Measurements from ENCODE around the gene ZNF256. TPM values are rescaled to one million over a fixed set of nuclear protein-coding genes. Genes with fewer than 3 reads are reported as not detected.
"Not testable (repeated sequence)": the region's sequence is repeated elsewhere in the genome, so short reads cannot be mapped to it uniquely, and the experiment has no call there.

Gene ZNF256
- total and polyA plus RNA-seq, 4 donors: 0.53 to 4.4 (median 1.1) TPM

GRCh38 chr19:57927587-57927986 is 19.9 kb downstream of the ZNF256 start:
- Histone ChIP-seq H3K9ac (ENCODE audit: low read depth in 1 of 2, low read length in 2 of 2) (no peak overlapping the region), H3K9me3 (ENCODE audit: control insufficient read depth in 4 of 4, low read length in 3 of 4) (peaks cover 36 to 65% (median 62%) of the 10 kb centered on the region in 4 donors), H3K36me3 (ENCODE audit: control insufficient read depth in 4 of 4, insufficient read depth in 3 of 4, low read depth in 1 of 4, low read length in 3 of 4) (peaks cover 1 to 48% (median 39%) of the 10 kb centered on the region in 4 donors), H3K27ac (ENCODE audit: low read depth in 1 of 2, low read length in 2 of 2) (no peak overlapping the region), H3K27me3 (ENCODE audit: control insufficient read depth in 4 of 4, insufficient read depth in 4 of 4, low read length in 3 of 4) (no peaks in the 10 kb centered on the region), H3K4me1 (ENCODE audit: control insufficient read depth in 4 of 4, insufficient read depth in 4 of 4, low read length in 3 of 4) (no peaks in the 10 kb centered on the region), H3K4me3 (ENCODE audit: low read depth in 1 of 3, low read length in 3 of 3) (peak overlapping the region in 2 of 3 donors; percentile 36 to 60)
- DNase-seq (ENCODE audit: low spot score): no peak
- 98% methylated on average over 4 of the region's 4 CpGs for WGBS
- TF ChIP-seq FOXA2 (IDR thresholded peaks at IDR 0.05) (no peak), JUND (IDR thresholded peaks at IDR 0.05) (no peak), YY1 (IDR thresholded peaks at IDR 0.05) (no peak), SP1 (IDR thresholded peaks at IDR 0.05) (no peak), GABPA (IDR thresholded peaks at IDR 0.05 in 1 of 2, conservative IDR thresholded peaks at IDR 0.05 in 1 of 2) (no peak), ZBTB33 (IDR thresholded peaks at IDR 0.05) (no peak), MAX (IDR thresholded peaks at IDR 0.05) (no peak), RXRA (IDR thresholded peaks at IDR 0.05) (no peak), HNF4G (IDR thresholded peaks at IDR 0.05) (no peak)

GRCh38 chr19:57916168-57916995 is 31.1 kb downstream of the ZNF256 start, which contains the start of gene ZNF417:
ZNF417 (minus strand) TSS chr19:57916592; CDS start chr19:57916411, 181 bp downstream.
- H3K9ac ChIP-seq (ENCODE audit: low read depth in 1 of 2, low read length in 2 of 2): peak within 1 kb of the TSS; percentile 70 to 85
- TF ChIP-seq HNF4A (conservative IDR thresholded peaks at IDR 0.05) (peak in 1 of 2 donors; percentile 41), YY1 (IDR thresholded peaks at IDR 0.05) (peak; percentile 96), NR2F2 (IDR thresholded peaks at IDR 0.05) (peak; percentile 67), RXRA (IDR thresholded peaks at IDR 0.05) (peak; percentile 26 to 34), EGR1 (IDR thresholded peaks at IDR 0.05; ENCODE audit: low read depth in 2 of 2) (peak; percentile 68 to 78), GABPA (IDR thresholded peaks at IDR 0.05 in 1 of 2, conservative IDR thresholded peaks at IDR 0.05 in 1 of 2) (peak; percentile 53 to 92), RAD21 (IDR thresholded peaks at IDR 0.05) (peak; percentile 50 to 66), MAX (IDR thresholded peaks at IDR 0.05) (peak; percentile 92), ZBTB33 (IDR thresholded peaks at IDR 0.05) (peak; percentile 42), SP1 (IDR thresholded peaks at IDR 0.05) (peak; percentile 28)
- H3K9me3 ChIP-seq (ENCODE audit: control insufficient read depth in 4 of 4, low read length in 3 of 4): peaks cover 0 to 13% (median 4%) of the 10 kb centered on the region in 4 donors
- H3K36me3 ChIP-seq (ENCODE audit: control insufficient read depth in 4 of 4, insufficient read depth in 3 of 4, low read depth in 1 of 4, low read length in 3 of 4): peaks cover 1 to 23% (median 12%) of the 10 kb centered on the region in 4 donors
- H3K27me3 ChIP-seq (ENCODE audit: control insufficient read depth in 4 of 4, insufficient read depth in 4 of 4, low read length in 3 of 4): not testable (repeated sequence)
- peaks cover 0 to 17% (median 13%) of the 10 kb centered on the region in 4 donors for H3K4me1 ChIP-seq (ENCODE audit: control insufficient read depth in 4 of 4, insufficient read depth in 4 of 4, low read length in 3 of 4)
- peak; percentile 83 for DNase-seq (ENCODE audit: low spot score)
- H3K4me3 ChIP-seq (ENCODE audit: low read depth in 1 of 3, low read length in 3 of 3): peak within 1 kb of the TSS; percentile 68 to 97 (median 72)
- WGBS: 1% methylated on average over 51 of the region's 51 CpGs
- peak within 1 kb of the TSS; percentile 59 to 62 for H3K27ac ChIP-seq (ENCODE audit: low read depth in 1 of 2, low read length in 2 of 2)

All from liver (tissue), 9 donors.